HG03571 (cell line): ENCODE results near the gene ZNF48.

Source experiments
- ATAC-seq: cut with Tn5 transposase; IDR thresholded peaks from one replicate; pipeline ENCODE4 v1.9.1; 2021; ENCODE audit not compliant: unreplicated experiment

The ZNF48 gene

GRCh38 chr16:30407102-30407803, 12.0 kb downstream of the ZNF48 start, which contains the start of gene ZNF771:
ZNF771 (plus strand) TSS chr16:30407606; CDS start chr16:30408054, 448 bp downstream.
- peak; percentile 73 for ATAC-seq

GRCh38 chr16:30407804-30408534, 12.7 kb downstream of the ZNF48 start:
- ATAC-seq: no peak

- ATAC-seq: no peak
These were observed 14.2 kb downstream of the ZNF48 start for GRCh38 chr16:30409125-30410060.

GRCh38 chr16:30413112-30413806, 18.0 kb downstream of the ZNF48 start:
- ATAC-seq: no peak

GRCh38 chr16:30414159-30414558, 18.9 kb downstream of the ZNF48 start:
- no peak for ATAC-seq

GRCh38 chr16:30416047-30416603, 20.9 kb downstream of the ZNF48 start:
- no peak for ATAC-seq

- ATAC-seq: no peak
These were observed 21.7 kb downstream of the ZNF48 start for GRCh38 chr16:30416624-30417528.

GRCh38 chr16:30417529-30418349, 22.5 kb downstream of the ZNF48 start:
- ATAC-seq: peak; percentile 68

GRCh38 chr16:30418350-30419181, 23.3 kb downstream of the ZNF48 start:
- ATAC-seq: no peak

- no peak for ATAC-seq
These were observed 25.8 kb downstream of the ZNF48 start for GRCh38 chr16:30421010-30421409.

- no peak for ATAC-seq
These were observed 32.8 kb downstream of the ZNF48 start for GRCh38 chr16:30428055-30428454.

GRCh38 chr16:30429418-30429677, 34.1 kb downstream of the ZNF48 start:
- ATAC-seq: peak; percentile 9

GRCh38 chr16:30429678-30430427, 34.6 kb downstream of the ZNF48 start, which contains the start of gene DCTPP1:
DCTPP1 (minus strand) TSS chr16:30430030; CDS start chr16:30429980, 50 bp downstream.
- peak; percentile 94 for ATAC-seq

GRCh38 chr16:30430428-30430970, 35.3 kb downstream of the ZNF48 start:
- peak; percentile 4 for ATAC-seq

GRCh38 chr16:30434852-30435251, 39.6 kb downstream of the ZNF48 start:
- ATAC-seq: no peak

GRCh38 chr16:30437511-30438046, 42.4 kb downstream of the ZNF48 start:
- no peak for ATAC-seq
